PC-9 (cell line): ENCODE results near the gene DYNLT2. TPM values are rescaled to one million over a fixed set of nuclear protein-coding genes. Genes with fewer than 3 reads are reported as not detected.

Experiments used
- BruUV-seq: library from RNA; stranded (reverse); fragments of 400-500 nt; replicated peaks from 2 replicates; lab custom pipeline; 2021; lab: Mats Ljungman, UMichigan
- CTCF ChIA-PET: fragments of 300-600 bp; sonication (Branson Sonifier 250); formaldehyde crosslinking; loops from one replicate; lab custom pipeline; 2022; ENCODE audit warnings: antibody characterized with exemption; lab: Charles Lee
- POLR2A ChIA-PET: fragments of 300-600 bp; sonication (Branson Sonifier 250); formaldehyde crosslinking; loops from one replicate; lab custom pipeline; 2022; ENCODE audit warnings: antibody characterized with exemption; ENCODE audit not compliant: unreplicated experiment; lab: Charles Lee
- DNase-seq, 2 experiments: peaks; one replicate each; pipeline versions ENCODE4 v3.0.0 to v3.0.0-alpha.2; 2015 to 2022; ENCODE audit warnings: mixed read lengths in 1 of 2
- H2AFZ ChIP-seq: fragments of 200-600 bp; sonication (generic); 2 replicates; pipeline ENCODE4 v1.8.1; 2017; ENCODE audit warnings: antibody characterized with exemption
- H3F3A ChIP-seq: fragments of 200-600 bp; sonication (generic); 2 replicates; pipeline ENCODE4 v1.8.1; 2017; ENCODE audit warnings: antibody characterized with exemption, mild to moderate bottlenecking, low read depth; ENCODE audit not compliant: insufficient read depth
- H3K27ac ChIP-seq: fragments of 200-600 bp; sonication (generic); 2 replicates; pipeline ENCODE4 v1.6.1; 2016; ENCODE audit warnings: mixed run types
- H3K27me3 ChIP-seq: fragments of 200-600 bp; sonication (generic); 2 replicates; pipeline ENCODE4 v1.6.1; 2016; ENCODE audit warnings: low read depth, mixed run types; ENCODE audit not compliant: insufficient read depth
- H3K36me3 ChIP-seq: fragments of 200-600 bp; sonication (generic); 2 replicates; pipeline ENCODE4 v1.6.1; 2016; ENCODE audit warnings: low read depth, mixed run types
- H3K4me1 ChIP-seq: fragments of 200-600 bp; sonication (generic); replicated peaks from 2 replicates; pipeline ENCODE4 v1.6.1; 2016; ENCODE audit warnings: mixed run types; ENCODE audit not compliant: insufficient read depth
- H3K4me2 ChIP-seq: fragments of 200-600 bp; sonication (generic); 2 replicates; pipeline ENCODE4 v1.6.1; 2017; ENCODE audit warnings: mixed run types
- H3K4me3 ChIP-seq: fragments of 200-600 bp; sonication (generic); 2 replicates; pipeline ENCODE4 v1.6.1; 2016; ENCODE audit warnings: mixed run types
- H3K79me2 ChIP-seq: fragments of 200-600 bp; sonication (generic); 2 replicates; pipeline ENCODE4 v1.6.1; 2017; ENCODE audit warnings: low read depth, mixed run types
- H3K9me2 ChIP-seq: fragments of 200-600 bp; sonication (generic); 2 replicates; pipeline ENCODE4 v1.8.1; 2017; ENCODE audit warnings: mild to moderate bottlenecking; ENCODE audit not compliant: insufficient read depth
- H3K9me3 ChIP-seq: fragments of 200-600 bp; sonication (generic); 2 replicates; pipeline ENCODE4 v1.8.1; 2016; ENCODE audit warnings: low read depth; ENCODE audit not compliant: insufficient read depth
- H4K20me1 ChIP-seq: fragments of 200-600 bp; sonication (generic); 2 replicates; pipeline ENCODE4 v1.8.1; 2017; ENCODE audit not compliant: insufficient read depth
- CTCF ChIP-seq: fragments of 200-600 bp; sonication (generic); conservative IDR thresholded peaks from 2 replicates; pipeline ENCODE4 v1.6.1; 2017; ENCODE audit warnings: mixed run types, antibody characterized with exemption, mild to moderate bottlenecking, moderate library complexity
- EZH2 ChIP-seq: fragments of 200-600 bp; sonication (generic); IDR thresholded peaks from 2 replicates; pipeline ENCODE4 v1.8.0; 2017; ENCODE audit warnings: antibody characterized with exemption, low read depth
- intact Hi-C: fragments of 100-400 bp; cut with micrococcal nuclease; formaldehyde crosslinking; loops from one replicate; pipeline ENCODE4 v1.10.0; 2022; ENCODE audit not compliant: unreplicated experiment
- total RNA-seq: library from RNA; stranded (reverse); gene quantifications from 2 replicates; pipeline ENCODE4 v1.2.3, GENCODE V29; 2021

Gene DYNLT2
- total RNA-seq, 1 experiment from 2014 or later, result 1.5 TPM

GRCh38 chr6:169755162-169755561 lies 3.8 kb upstream of the DYNLT2 start:
- CTCF ChIA-PET, result no interaction called here
- no peaks in the 10 kb centered on the region for H4K20me1 ChIP-seq
- no peak overlapping the region for H3K4me2 ChIP-seq
- peaks cover 11% of the 10 kb centered on the region for H3K4me1 ChIP-seq
- H3K4me3 ChIP-seq, result no peak overlapping the region
- no peak for TF ChIP-seq CTCF
- TF ChIP-seq EZH2, result no peak
- H3K9me2 ChIP-seq, result no peaks in the 10 kb centered on the region
- no peaks in the 10 kb centered on the region for H3K36me3 ChIP-seq
- BruUV-seq, result no TSS peak
- intact Hi-C loops, result no loop called here
- no peak overlapping the region for H2AFZ ChIP-seq
- POLR2A ChIA-PET, result no interaction called here
- no peaks in the 10 kb centered on the region for H3K27me3 ChIP-seq
- no peak for DNase-seq
- no peak overlapping the region for H3K27ac ChIP-seq
- H3F3A ChIP-seq, result no peaks in the 10 kb centered on the region
- no peaks in the 10 kb centered on the region for H3K9me3 ChIP-seq
- peaks cover 20% of the 10 kb centered on the region for H3K79me2 ChIP-seq

GRCh38 chr6:169752074-169752623 lies 777 bp upstream of the DYNLT2 start:
- H3K9me3 ChIP-seq, result no peaks in the 10 kb centered on the region
- peak overlapping the region; percentile 95 for H3K4me2 ChIP-seq
- peak overlapping the region; percentile 81 for H3K27ac ChIP-seq
- peak overlapping the region; percentile 90 for H2AFZ ChIP-seq
- no peaks in the 10 kb centered on the region for H3K27me3 ChIP-seq
- peaks cover 14% of the 10 kb centered on the region for H3K4me1 ChIP-seq
- DNase-seq, result no peak
- no peaks in the 10 kb centered on the region for H3K9me2 ChIP-seq
- TF ChIP-seq EZH2, result no peak
- TF ChIP-seq CTCF, result no peak
- H3F3A ChIP-seq, result no peaks in the 10 kb centered on the region
- intact Hi-C loops, result no loop called here
- H3K79me2 ChIP-seq, result peaks cover 29% of the 10 kb centered on the region
- H4K20me1 ChIP-seq, result no peaks in the 10 kb centered on the region
- POLR2A ChIA-PET, result no interaction called here
- H3K4me3 ChIP-seq, result peak overlapping the region; percentile 82
- CTCF ChIA-PET, result no interaction called here
- no TSS peak for BruUV-seq
- no peaks in the 10 kb centered on the region for H3K36me3 ChIP-seq

GRCh38 chr6:169746556-169746955 lies 4.8 kb downstream of the DYNLT2 start:
- Histone ChIP-seq H3K36me3 (no peaks in the 10 kb centered on the region), H3K4me1 (peaks cover 8% of the 10 kb centered on the region), H3K27ac (no peak overlapping the region), H3K9me3 (no peaks in the 10 kb centered on the region), H4K20me1 (0 out of 2 replicates have a peak, but pooled peaks cover 3% of the 10 kb centered on the region), H3K4me2 (no peak overlapping the region), H3K9me2 (no peaks in the 10 kb centered on the region), H3K79me2 (peaks cover 21% of the 10 kb centered on the region), H2AFZ (no peak overlapping the region), H3K4me3 (no peak overlapping the region), H3K27me3 (no peaks in the 10 kb centered on the region), H3F3A (no peaks in the 10 kb centered on the region)
- intact Hi-C loops, result no loop called here
- BruUV-seq, result no TSS peak
- no peak for DNase-seq
- TF ChIP-seq EZH2 (no peak), CTCF (no peak)
- CTCF ChIA-PET, result no interaction called here
- POLR2A ChIA-PET, result no interaction called here
